Transverse colon (tissue), 4 donors: ENCODE data around the gene SMPD2. TPM values are rescaled to one million over a fixed set of nuclear protein-coding genes. Genes with fewer than 3 reads are reported as not detected.

Experiments
- DNase-seq: peaks from one replicate; pipeline ENCODE4 v3.0.0-alpha.2; 2019
- H3K27ac ChIP-seq, 4 donors: fragments of 200-600 bp; sonication (generic); 2 replicates each; pipeline ENCODE4 v1.5.1; 2016 to 2018; ENCODE audit warnings: inconsistent platforms in 4 of 4
- H3K27me3 ChIP-seq: fragments of 200-600 bp; sonication (generic); 2 replicates; pipeline ENCODE4 v1.5.1; 2017; ENCODE audit warnings: inconsistent platforms
- H3K36me3 ChIP-seq, 4 donors: fragments of 200-600 bp; sonication (generic); 2 replicates each; pipeline ENCODE4 v1.5.1; 2017 to 2019; ENCODE audit warnings: inconsistent platforms in 4 of 4
- H3K4me1 ChIP-seq, 4 donors: fragments of 200-600 bp; sonication (generic); 2 replicates each; pipeline ENCODE4 v1.5.1; 2017 to 2020; ENCODE audit warnings: inconsistent platforms in 4 of 4
- H3K4me3 ChIP-seq, 4 donors: fragments of 200-600 bp; sonication (generic); 1 replicate in 1 of 4; 2 replicates in 3 of 4; pipeline versions ENCODE4 v1.5.1 to v1.6.1; 2017 to 2019; ENCODE audit warnings: inconsistent platforms in 4 of 4
- H3K9me3 ChIP-seq, 2 donors: fragments of 200-600 bp; sonication (generic); 2 replicates each; pipeline ENCODE4 v1.5.1; 2017 to 2019; ENCODE audit warnings: inconsistent platforms in 2 of 2
- EP300 ChIP-seq: sonication (generic); formaldehyde crosslinking; IDR thresholded peaks from one replicate; pipeline ENCODE4 v1.6.1; 2017; ENCODE audit warnings: antibody characterized with exemption, low read depth
- POLR2A ChIP-seq: fragments of 450-650 bp; IDR thresholded peaks from one replicate; pipeline ENCODE4 v1.6.1; 2016; ENCODE audit warnings: antibody characterized with exemption, mild to moderate bottlenecking, moderate library complexity
- POLR2AphosphoS5 ChIP-seq, 3 donors: sonication (generic); formaldehyde crosslinking; IDR thresholded peaks; one replicate each; pipeline ENCODE4 v1.6.1; 2016; ENCODE audit warnings: antibody characterized with exemption in 3 of 3
- WGBS, 2 donors: methylation state at CpG; one replicate each; pipeline ENCODE4 v1.1.5; 2018; ENCODE audit warnings: low coverage in 1 of 2; 5-methylcytosine and 5-hydroxymethylcytosine counted together
- in situ Hi-C, 4 donors: fragments of 200-750 bp; cut with MboI; loops; one replicate each; pipeline versions ENCODE4 v1.15.0 to v1.15.1; 2017; ENCODE audit warnings: low sequenced_read_pairs in 3 of 4, low pct_ligation_motif_present in 1 of 4, low pct_unique_long_range_greater_than_20kb in 1 of 4
- intact Hi-C: fragments of 100-400 bp; cut with DNase I; formaldehyde crosslinking; loops from one replicate; pipeline ENCODE4 v1.15.1; 2023; ENCODE audit warnings: low total_unique reads
- total RNA-seq, 4 donors: library from RNA; depleted of rRNA; stranded (reverse); fragments of >200 nt; gene quantifications; one replicate each; pipeline ENCODE4 v1.1.0, GENCODE V29; 2016
- TF ChIP-seq, protein P1 (sequence below), 5 experiments: fragments of 200-600 bp in 3 of 5; fragments of 450-650 bp in 2 of 5; sonication (generic) in 3 of 5; IDR thresholded peaks; 1 replicate in 2 of 5; 2 replicates in 3 of 5; pipeline ENCODE4 v1.5.1; 2016 to 2017; ENCODE audit warnings: antibody characterized with exemption in 5 of 5, inconsistent platforms in 3 of 5, mild to moderate bottlenecking in 2 of 5, moderate library complexity in 1 of 5

SMPD2 gene
- total RNA-seq, 4 donors from 2014 or later = 9.4 to 34.5 (median 30.3) TPM

DNA sequence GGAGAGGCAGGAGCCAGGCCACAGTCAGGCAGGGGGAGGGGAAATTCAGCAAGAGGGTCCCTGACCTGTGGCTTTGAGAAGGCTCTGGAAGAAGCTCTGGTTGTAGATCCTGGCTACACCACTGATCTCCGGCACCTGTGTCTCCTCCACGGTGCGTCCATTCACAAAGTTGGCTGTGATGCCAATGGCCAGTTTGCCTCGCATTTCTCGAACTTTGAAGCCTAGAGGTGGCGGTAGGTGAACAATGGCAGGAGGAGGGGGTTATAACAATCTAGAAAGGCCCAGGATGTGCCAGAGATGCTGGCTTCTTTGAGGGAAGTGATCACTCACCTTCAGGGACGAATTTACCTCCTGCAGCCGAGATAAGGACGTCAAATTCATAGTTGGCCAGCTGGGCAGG lies 11.7 kb downstream of the SMPD2 start:
- Histone ChIP-seq H3K36me3 (no peaks in the 10 kb centered on the region), H3K27ac (no peak overlapping the region), H3K9me3 (no peaks in the 10 kb centered on the region), H3K27me3 (no peaks in the 10 kb centered on the region), H3K4me3 (no peak overlapping the region), H3K4me1 (peaks cover 14 to 32% (median 25%) of the 10 kb centered on the region in 4 donors)
- DNase-seq = no peak
- intact Hi-C loops (no loop called here), in situ Hi-C loops (loop anchor here in 2 of 4 donors (10.0 kb wide), 1 partner anchor 67 kb away; the partner anchor contains the start of gene CD164 (in 2 of the 2))
- no peak for TF ChIP-seq EP300
- TF ChIP-seq POLR2A = no peak
- TF ChIP-seq, protein P1, sequence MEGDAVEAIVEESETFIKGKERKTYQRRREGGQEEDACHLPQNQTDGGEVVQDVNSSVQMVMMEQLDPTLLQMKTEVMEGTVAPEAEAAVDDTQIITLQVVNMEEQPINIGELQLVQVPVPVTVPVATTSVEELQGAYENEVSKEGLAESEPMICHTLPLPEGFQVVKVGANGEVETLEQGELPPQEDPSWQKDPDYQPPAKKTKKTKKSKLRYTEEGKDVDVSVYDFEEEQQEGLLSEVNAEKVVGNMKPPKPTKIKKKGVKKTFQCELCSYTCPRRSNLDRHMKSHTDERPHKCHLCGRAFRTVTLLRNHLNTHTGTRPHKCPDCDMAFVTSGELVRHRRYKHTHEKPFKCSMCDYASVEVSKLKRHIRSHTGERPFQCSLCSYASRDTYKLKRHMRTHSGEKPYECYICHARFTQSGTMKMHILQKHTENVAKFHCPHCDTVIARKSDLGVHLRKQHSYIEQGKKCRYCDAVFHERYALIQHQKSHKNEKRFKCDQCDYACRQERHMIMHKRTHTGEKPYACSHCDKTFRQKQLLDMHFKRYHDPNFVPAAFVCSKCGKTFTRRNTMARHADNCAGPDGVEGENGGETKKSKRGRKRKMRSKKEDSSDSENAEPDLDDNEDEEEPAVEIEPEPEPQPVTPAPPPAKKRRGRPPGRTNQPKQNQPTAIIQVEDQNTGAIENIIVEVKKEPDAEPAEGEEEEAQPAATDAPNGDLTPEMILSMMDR (IDR thresholded peaks at IDR 0.05) = no peak
- no peak for TF ChIP-seq POLR2AphosphoS5 (IDR thresholded peaks at IDR 0.05)
- WGBS, 2 donors = 89 to 96% methylated on average over 8 to 9 of the region's 9 CpGs

DNA sequence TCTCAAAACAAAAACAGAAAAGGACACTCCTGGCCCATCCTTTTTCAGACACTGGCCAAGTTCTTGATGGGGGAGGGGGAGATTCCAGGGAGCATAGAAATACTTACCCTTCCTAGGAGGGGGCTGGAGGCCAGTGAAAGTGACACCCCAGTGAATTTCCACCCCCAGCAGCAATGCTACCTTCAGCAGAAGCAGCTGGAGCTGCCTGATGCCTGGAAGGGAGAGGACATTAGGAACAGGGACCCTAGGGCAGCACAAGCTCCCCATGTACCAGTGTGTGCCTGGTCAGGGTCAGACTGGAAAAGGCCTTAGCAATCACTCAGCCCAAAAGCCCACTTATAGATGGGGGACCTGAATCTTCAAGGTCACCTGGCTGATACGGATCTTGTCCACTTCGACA lies 12.6 kb downstream of the SMPD2 start:
- H3K9me3 ChIP-seq = no peaks in the 10 kb centered on the region
- in situ Hi-C loops (loop anchor here in 2 of 4 donors (10.0 kb wide), 1 partner anchor 68 kb away; the partner anchor contains the start of gene CD164 (in 2 of the 2)), intact Hi-C loops (no loop called here)
- no peak for DNase-seq
- no peak overlapping the region for H3K27ac ChIP-seq
- WGBS, 2 donors = 94% methylated on average over 2 of the region's 2 CpGs; no CpG with 5 or more reads in 1 of the 2 donors
- no peaks in the 10 kb centered on the region for H3K36me3 ChIP-seq
- H3K4me1 ChIP-seq = peaks cover 14 to 37% (median 31%) of the 10 kb centered on the region in 4 donors
- TF ChIP-seq POLR2AphosphoS5 (IDR thresholded peaks at IDR 0.05) (no peak), EP300 (no peak)
- H3K4me3 ChIP-seq = no peak overlapping the region
- no peaks in the 10 kb centered on the region for H3K27me3 ChIP-seq

DNA sequence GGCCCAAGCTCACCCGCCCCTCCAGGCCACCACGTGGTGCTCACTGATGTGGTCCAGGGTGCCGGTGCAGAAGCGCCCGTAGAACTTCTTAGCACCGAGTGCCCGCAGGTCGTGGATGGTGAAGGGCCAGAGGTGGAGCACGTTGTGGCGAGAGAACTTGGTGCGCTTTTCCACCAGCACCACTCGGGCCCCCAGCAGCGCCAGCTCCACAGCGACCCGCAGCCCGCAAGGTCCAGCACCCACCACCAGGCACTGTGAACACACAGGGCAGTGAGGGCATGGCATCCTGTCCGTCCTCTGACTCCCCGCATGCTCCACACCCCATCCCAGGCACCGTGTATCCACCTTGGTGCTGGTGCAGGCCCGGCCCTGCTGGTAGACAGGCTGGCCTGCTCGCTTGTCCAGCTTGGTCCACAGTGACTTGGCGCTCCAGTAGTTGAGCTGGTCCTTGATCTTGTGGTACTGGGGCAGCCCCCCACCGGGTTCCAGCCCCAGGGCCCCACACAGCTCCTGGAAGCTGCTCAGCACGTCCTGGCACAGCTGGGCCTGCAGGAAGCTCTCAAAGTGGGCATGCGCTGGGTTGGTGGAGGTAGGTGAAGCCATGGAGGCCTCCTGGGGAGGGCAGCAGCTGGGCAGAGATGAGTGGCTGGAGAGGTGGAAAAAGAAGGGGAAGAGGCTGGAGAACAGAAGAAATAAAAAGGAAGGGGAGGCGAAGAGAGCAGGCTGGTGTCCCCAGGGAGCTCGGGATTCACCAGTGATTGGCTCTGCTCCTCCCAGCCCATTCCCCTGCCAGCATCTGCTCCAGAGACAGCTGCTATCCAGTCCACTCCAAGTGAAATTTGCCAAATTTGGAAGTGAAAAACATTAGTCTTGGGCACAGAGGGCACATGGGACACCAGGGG lies 13.3 kb downstream of the SMPD2 start:
- no peaks in the 10 kb centered on the region for H3K27me3 ChIP-seq
- peak overlapping the region in 2 of 4 donors; percentile 63 to 89 for H3K4me3 ChIP-seq
- in situ Hi-C loops = loop anchor here in 2 of 4 donors (10.0 kb wide), 1 partner anchor 69 kb away; the partner anchor contains the start of gene CD164 (in 2 of the 2)
- intact Hi-C loops = no loop called here
- H3K36me3 ChIP-seq = no peaks in the 10 kb centered on the region
- 90% methylated on average over 27 of the region's 27 CpGs; no CpG with 5 or more reads in 1 of the 2 donors for WGBS, 2 donors
- no peaks in the 10 kb centered on the region for H3K9me3 ChIP-seq
- H3K4me1 ChIP-seq = peaks cover 14 to 37% (median 33%) of the 10 kb centered on the region in 4 donors
- no peak for DNase-seq
- peak overlapping the region; percentile 84 to 93 (median 87) for H3K27ac ChIP-seq
- TF ChIP-seq POLR2AphosphoS5 (IDR thresholded peaks at IDR 0.05) = no peak
- TF ChIP-seq, protein P1 (IDR thresholded peaks at IDR 0.05) = no peak
- no peak for TF ChIP-seq POLR2A
- TF ChIP-seq EP300 = no peak

DNA sequence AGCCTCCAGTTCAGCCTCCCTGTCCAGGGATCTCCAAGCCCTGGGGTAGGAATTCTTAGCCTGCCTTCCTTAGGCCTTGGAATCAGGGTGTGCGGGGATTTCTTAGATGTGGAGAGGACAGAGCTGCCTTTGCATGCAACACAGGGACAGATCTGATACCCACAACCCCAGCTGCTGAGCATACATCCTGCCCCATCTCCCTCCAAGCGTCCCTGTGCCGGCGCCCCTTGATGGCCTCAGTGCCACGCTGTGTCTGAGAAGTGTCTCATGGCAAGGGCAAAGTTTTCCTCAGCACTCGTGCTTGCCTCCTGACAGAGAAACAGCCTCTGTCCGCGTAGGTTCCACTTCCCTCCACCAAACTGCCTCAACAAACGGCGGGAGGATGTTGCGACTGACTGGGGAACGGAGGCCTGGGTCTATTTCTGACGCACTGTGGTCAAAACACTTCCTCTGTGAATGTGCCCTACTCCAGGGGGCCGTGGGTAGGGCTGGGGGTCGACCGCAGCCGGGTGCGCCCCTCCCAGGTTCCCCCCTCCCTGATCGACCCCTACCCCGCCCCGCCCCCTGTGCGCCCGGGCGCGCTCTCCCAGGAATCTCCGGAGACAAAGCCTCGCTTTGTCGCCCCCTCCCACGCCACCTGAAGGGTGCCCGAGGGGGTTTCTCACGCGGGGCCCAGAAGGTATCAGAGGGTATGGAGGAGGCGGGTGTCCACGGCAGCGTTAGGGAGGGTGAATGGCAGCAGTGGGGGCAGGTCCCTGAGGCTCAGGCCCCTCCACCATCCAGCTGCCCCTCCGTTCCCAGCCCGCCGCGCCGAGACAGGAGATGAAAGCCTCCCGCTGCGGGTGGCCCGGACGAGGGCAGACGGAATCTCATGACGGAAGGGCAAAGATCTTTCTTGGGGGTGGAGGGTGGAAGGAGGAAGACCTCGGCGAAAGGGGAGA lies 14.2 kb downstream of the SMPD2 start:
- DNase-seq = peak; percentile 76
- H3K36me3 ChIP-seq = no peaks in the 10 kb centered on the region
- 0 to 4% methylated on average over 2 to 42 of the region's 48 CpGs for WGBS, 2 donors
- intact Hi-C loops (no loop called here), in situ Hi-C loops (loop anchor here in 2 of 4 donors (10.0 kb wide), 1 partner anchor 70 kb away; the partner anchor contains the start of gene CD164 (in 2 of the 2))
- H3K27me3 ChIP-seq = no peaks in the 10 kb centered on the region
- TF ChIP-seq EP300 (no peak), POLR2A (peak; percentile 27), POLR2AphosphoS5 (IDR thresholded peaks at IDR 0.05) (peak in 2 of 3 donors; percentile 52 to 55)
- TF ChIP-seq, protein P1 (IDR thresholded peaks at IDR 0.05) = peak in 1 of 5 experiments; percentile 11
- H3K4me3 ChIP-seq = peak overlapping the region; percentile 44 to 89 (median 66)
- peak overlapping the region; percentile 84 to 93 (median 87) for H3K27ac ChIP-seq
- no peaks in the 10 kb centered on the region for H3K9me3 ChIP-seq
- H3K4me1 ChIP-seq = peaks cover 14 to 37% (median 33%) of the 10 kb centered on the region in 4 donors
